GOT3 (cell line): ENCODE results near the gene SPG7.

Experiments
- DNase-seq: peaks from one replicate; lab custom pipeline; 2025; ENCODE audit warnings: mixed read lengths; lab: John Stamatoyannopoulos, UW

SPG7 gene

GRCh38 chr16:89517128-89517527 is 8.9 kb downstream of the SPG7 start:
- no peak for DNase-seq

DNA sequence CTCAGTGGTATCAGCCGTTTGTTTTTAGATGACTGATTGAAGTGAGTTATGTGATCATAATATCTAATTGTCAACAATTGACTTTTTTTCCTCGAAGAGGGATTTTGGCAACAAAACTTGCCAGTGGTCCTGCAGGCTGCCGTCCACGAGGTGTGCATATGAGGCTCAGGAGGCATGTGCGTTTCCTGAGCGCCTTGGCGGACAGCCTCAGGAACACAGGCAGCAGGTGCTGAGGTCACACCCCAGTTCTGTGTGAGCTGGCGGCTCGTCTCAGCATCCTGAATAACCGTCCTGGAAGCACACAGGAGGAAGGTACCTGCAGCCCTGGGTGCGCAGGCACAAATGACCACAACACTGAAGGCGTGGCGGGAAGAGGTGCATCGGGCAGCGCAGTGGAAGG is 11.7 kb downstream of the SPG7 start:
- no peak for DNase-seq

GRCh38 chr16:89522287-89522686 is 14.1 kb downstream of the SPG7 start:
- no peak for DNase-seq

DNA sequence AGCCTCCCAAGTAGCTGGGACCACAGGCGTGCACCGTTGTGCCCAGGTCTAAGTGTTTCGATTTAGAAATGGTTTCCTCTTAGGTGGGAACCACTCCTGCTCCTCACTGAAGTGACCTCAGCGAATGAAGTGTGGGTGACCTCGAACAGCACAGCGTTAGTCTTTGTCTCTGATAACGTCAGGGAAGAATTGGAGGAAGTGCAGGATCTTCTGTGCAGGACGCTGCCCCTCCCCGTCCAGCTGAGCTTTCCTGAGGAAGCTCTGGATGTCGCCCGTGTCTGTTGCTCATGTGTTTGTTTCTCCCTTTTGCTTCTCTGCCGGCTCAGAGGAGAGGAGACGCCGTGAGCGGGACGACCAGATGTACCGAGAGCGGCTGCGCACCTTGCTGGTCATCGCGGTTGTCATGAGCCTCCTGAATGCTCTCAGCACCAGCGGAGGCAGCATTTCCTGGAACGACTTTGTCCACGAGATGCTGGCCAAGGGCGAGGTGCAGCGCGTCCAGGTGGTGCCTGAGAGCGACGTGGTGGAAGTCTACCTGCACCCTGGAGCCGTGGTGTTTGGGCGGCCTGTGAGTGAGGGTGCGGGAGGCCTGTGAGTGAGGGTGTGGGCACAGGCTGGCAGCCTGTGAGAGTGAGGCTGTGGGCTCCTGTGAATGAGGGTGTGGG is 15.6 kb downstream of the SPG7 start:
- no peak for DNase-seq

DNA sequence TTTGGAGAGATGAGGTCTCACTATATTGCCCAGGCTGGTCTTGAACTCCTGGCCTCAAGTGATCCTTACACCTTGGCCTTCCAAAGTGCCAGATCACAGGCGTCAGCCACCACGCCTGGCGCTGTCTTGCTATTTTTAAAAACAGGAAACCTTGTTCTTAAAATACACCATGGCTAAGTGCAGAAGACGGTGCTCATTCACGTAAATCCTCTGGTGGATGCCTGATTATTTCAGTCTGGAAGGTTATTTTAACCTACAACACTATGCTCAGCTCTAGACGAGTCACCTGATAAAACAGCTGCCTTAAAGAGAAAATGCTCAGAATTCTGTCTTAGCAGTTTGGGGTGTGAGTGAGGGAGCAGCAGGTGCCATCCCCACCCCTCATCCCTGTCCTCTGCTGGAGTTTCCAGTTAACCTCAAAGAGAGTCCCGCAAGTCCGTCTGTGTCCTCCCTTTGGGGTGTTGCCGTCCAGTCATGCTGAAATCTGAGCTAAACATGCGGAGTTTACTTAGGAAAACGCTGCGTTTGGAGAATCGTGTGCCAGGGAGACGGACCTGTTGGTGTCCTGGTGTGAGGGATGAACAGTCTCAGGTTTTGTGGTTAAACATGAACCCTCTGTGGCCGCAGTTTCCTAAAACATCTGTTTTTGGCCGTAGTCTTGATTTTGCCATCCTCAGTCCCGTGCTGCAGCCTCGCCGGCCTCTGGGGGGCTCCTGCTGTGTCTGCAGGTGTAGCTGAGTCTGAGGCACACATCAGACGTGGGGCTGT is 17.1 kb downstream of the SPG7 start:
- DNase-seq, result no peak

DNA sequence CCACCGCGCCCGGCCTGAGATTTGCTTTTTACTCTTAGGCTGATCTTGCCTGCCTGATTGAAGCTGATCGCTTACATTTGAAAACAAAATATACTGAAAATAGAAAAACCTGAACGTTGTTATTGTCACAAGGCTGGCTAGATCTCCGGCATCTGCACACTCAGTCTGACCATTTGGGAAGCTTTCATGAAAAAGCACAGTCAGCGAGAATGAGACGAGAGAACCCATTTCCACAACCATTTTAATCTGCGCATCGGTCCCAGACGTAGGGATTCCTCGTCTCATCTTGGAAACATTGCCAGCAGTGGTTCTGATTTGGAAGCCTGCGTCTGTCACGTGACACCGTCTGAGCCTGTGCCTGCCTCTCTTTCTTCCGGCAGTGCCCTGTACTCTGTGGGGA is 20.9 kb downstream of the SPG7 start:
- no peak for DNase-seq

GRCh38 chr16:89530401-89531381 is 22.5 kb downstream of the SPG7 start:
- no peak for DNase-seq

GRCh38 chr16:89531821-89532526 is 23.8 kb downstream of the SPG7 start:
- no peak for DNase-seq

GRCh38 chr16:89534252-89534756 is 26.1 kb downstream of the SPG7 start:
- DNase-seq, result no peak

GRCh38 chr16:89536371-89536770 is 28.2 kb downstream of the SPG7 start:
- DNase-seq, result no peak

DNA sequence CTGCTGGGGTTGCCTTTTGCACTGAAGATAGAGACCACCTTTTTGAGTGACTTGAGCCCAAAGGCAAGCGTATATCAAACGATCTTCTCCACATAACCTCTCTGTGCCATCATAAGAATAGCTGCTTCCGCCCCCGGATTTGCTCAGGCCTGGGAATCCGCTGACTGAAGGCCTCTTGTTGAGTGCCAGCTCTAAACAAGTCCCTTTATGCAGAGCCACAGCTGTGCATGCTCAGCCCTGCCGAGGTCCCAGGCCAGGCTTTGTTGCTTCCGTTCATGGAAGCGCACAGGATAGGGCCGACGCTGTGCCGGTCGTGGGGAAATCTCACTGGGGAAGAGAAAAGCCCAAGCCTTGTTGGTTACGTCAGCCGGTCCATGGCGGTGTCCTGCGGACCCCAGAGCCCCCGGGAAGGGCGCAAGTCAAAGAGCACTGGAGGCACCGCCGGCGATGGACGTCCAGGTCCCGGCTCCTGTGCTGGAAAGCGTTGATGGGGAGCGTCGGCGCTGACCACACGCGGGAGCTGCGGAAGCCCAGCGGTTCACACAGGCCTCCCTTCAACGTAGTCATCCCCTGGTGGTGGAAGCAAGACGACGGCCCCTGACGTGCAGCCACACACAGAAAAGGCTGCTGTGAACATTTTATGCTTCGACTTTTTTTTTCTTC is 28.8 kb downstream of the SPG7 start:
- no peak for DNase-seq

GRCh38 chr16:89537549-89537925 is 29.3 kb downstream of the SPG7 start:
- DNase-seq, result no peak

- no peak for DNase-seq
Measured at GRCh38 chr16:89538286-89538685, 30.1 kb downstream of the SPG7 start.

DNA sequence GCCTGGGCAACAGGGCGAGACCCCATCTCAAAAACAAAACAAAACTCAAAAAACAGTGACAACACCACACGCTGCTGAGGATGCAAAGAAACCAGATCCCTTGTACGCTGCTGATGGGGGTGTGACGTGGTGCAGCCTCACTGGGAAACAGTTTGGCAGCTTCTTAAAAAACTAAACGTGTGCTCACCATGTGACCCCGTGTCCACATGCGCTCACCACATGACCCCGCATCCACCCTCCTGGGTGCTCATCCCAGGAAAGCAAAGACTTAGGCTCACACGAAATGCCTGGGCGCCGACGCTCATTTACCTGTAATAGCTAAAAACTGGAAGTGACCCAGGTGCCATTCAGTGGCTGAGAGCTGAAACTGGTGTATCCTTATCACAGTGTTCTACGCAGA is 32.4 kb downstream of the SPG7 start:
- no peak for DNase-seq

DNA sequence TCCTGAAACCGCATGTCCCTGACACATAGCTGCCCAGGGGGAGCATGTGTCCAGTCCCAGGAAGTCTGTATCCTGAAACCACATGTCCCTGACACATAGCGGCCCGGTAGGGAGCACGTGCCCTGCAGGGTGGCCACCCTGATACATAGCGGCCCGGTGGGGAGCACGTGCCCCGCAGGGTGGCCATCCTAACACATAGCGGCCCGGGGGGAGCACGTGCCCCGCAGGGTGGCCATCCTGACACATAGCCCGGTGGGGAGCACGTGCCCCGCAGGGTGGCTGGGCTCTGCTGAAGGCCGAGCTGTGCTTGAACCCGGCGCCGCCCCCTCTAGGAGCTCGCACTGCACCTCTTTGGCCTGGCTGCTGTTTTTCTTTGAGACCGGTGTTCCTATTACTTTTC is 33.6 kb downstream of the SPG7 start:
- DNase-seq, result no peak

GRCh38 chr16:89544113-89544512 is 35.9 kb downstream of the SPG7 start:
- DNase-seq, result no peak

DNA sequence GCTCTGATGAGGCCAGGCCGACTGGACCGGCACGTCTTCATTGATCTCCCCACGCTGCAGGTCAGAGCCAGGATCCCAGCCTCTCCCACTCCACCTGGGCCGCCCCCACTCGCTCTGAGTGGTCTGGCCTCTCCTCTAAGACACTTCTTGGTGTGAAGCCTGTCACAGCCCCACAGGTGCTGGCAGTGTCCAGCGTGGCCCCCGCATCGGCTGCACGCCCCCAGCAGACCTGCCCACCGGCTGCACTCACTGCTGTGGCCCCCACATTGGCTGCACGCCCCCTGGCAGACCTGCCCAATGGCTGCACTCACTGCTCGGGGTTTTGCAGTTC is 36.5 kb downstream of the SPG7 start:
- DNase-seq, result no peak

DNA sequence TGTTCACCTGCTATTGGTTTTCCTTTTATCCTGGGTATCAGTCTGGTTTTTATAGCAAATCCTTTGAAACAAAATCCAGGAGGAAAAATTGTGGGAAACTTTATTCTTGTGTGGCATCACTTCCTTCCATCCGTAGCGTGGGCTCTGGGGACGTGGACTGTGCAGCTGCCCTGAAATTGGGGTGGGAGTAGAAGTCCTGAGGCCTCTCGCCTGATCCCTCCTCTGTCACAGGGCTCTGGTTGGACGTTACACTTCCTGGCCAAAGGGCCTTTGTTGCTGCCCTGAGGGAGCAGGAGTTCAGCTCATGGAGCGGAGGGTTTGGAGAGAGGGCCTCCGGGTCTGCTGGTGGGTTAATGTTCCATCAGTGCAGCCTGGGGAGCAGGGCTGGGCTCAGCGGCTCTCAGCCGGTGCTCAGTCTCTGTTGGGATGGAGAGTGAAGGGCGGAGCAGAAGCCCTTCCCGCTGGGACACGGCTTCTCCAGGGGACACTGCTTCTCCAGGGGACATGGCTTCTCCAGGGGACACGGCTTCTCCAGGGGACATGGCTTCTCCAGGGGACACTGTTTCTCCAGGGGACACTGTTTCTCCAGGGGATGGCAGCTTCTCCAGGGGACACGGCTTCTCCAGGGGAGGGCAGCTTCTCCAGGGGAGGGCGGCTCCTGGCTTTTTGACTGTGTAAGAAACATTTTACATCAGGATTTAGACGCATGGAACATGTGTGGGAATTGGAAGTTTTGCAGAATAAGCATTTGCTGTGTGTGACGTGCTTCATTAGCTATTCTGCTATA is 37.0 kb downstream of the SPG7 start:
- DNase-seq, result no peak

DNA sequence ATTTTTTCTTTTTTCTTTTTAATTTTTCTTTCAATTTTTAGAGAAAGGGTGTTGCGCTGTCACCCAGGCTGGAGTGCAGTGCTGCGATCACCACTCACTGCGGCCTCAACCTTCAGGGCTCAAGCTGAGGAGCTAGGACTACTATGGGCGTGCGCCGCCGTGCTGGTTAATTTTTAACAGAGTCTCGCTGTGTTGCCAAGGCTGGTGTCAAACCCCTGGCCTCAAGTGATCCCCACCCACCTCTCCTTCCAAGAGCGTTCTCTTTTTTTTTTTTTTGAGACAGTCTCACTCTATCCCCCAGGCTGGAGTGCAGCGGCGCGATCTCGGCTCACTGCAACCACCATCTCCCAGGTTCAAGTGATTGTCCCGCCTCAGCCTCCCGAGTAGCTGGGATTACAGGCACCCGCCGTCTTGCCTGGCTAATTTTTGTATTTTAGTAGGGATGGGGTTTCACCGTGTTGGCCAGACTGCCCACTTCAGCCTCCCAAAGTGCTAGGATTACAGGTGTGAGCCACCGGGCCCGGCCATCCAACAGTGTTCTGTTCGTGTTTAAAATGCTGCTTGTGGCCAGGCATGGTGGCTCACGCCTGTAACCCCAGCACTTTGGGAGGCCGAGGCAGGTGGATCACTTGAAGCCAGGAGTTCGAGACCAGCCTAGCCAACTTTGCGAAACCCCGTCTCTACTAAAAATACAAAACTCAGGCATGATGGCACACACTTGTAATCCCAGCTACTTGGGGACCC is 37.8 kb downstream of the SPG7 start:
- DNase-seq, result no peak

- DNase-seq, result no peak
Measured at GRCh38 chr16:89546781-89547180, 38.6 kb downstream of the SPG7 start.
